Measurements from ENCODE around the gene FKBP5.

The FKBP5 gene

DNA sequence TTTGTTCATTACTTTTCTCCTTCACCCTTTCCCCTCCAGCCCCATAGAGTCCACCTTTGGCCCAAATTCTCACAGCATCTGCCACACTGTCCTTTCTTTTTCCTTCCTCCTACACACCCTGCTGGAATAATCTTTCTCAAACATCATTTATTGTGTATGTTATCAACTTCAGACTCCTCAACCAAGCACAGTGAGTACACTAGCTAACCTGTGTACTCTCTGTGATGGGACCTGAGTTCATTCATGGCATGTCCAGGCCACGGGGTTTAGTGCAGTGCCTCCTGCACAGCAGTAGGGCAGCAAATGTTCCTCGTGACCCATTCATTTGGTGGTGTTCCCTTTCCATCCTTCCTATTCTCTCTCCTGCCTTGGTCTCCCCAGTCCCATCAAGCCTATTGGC is 41.0 kb upstream of the FKBP5 start:
- Histone ChIP-seq H3K9me3 (ENCODE audit: low read length) (no peaks in the 10 kb centered on the region), H3K36me3 (ENCODE audit: insufficient read depth, low read length) (no peaks in the 10 kb centered on the region), H3K27me3 (ENCODE audit: insufficient read depth, low read length) (no peaks in the 10 kb centered on the region), H3F3A (ENCODE audit: insufficient read depth, low read length) (peaks cover 9% of the 10 kb centered on the region; the same call in 1 of the 2 replicates), H4K20me1 (ENCODE audit: insufficient read depth, low read length) (no peaks in the 10 kb centered on the region), H3K4me3 (ENCODE audit: low read depth, low read length, poor library complexity, severe bottlenecking) (no peak overlapping the region), H3K9ac (ENCODE audit: low read length) (peak overlapping the region; percentile 61), H3K79me2 (ENCODE audit: insufficient read depth, low read length) (no peaks in the 10 kb centered on the region), H3K27ac (ENCODE audit: low read depth, low read length, poor library complexity, severe bottlenecking) (peak overlapping the region; percentile 97), H3K9me2 (ENCODE audit: low read depth, low read length) (no peaks in the 10 kb centered on the region), H2AFZ (ENCODE audit: low read length) (no peak overlapping the region), H3K4me2 (ENCODE audit: low read length) (peak overlapping the region; percentile 68; the same call in 1 of the 2 replicates), H3K4me1 (ENCODE audit: insufficient read depth, low read length, severe bottlenecking) (peaks cover 78% of the 10 kb centered on the region)
- TF ChIP-seq EZH2 (IDR thresholded peaks at IDR 0.05; ENCODE audit: borderline replicate concordance, low read length) = no peak
- TF ChIP-seq, protein P1, sequence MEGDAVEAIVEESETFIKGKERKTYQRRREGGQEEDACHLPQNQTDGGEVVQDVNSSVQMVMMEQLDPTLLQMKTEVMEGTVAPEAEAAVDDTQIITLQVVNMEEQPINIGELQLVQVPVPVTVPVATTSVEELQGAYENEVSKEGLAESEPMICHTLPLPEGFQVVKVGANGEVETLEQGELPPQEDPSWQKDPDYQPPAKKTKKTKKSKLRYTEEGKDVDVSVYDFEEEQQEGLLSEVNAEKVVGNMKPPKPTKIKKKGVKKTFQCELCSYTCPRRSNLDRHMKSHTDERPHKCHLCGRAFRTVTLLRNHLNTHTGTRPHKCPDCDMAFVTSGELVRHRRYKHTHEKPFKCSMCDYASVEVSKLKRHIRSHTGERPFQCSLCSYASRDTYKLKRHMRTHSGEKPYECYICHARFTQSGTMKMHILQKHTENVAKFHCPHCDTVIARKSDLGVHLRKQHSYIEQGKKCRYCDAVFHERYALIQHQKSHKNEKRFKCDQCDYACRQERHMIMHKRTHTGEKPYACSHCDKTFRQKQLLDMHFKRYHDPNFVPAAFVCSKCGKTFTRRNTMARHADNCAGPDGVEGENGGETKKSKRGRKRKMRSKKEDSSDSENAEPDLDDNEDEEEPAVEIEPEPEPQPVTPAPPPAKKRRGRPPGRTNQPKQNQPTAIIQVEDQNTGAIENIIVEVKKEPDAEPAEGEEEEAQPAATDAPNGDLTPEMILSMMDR (IDR thresholded peaks at IDR 0.05; ENCODE audit: low read length) = no peak

GRCh38 chr6:35728683-35729678 is 40.3 kb upstream of the FKBP5 start:
- Histone ChIP-seq H3K79me2 (ENCODE audit: insufficient read depth, low read length) (no peaks in the 10 kb centered on the region), H3K9me2 (ENCODE audit: low read depth, low read length) (no peaks in the 10 kb centered on the region), H3F3A (ENCODE audit: insufficient read depth, low read length) (peaks cover 9% of the 10 kb centered on the region; the same call in 1 of the 2 replicates), H3K27me3 (ENCODE audit: insufficient read depth, low read length) (no peaks in the 10 kb centered on the region), H3K9me3 (ENCODE audit: low read length) (no peaks in the 10 kb centered on the region), H3K4me3 (ENCODE audit: low read depth, low read length, poor library complexity, severe bottlenecking) (peak overlapping the region; percentile 43), H3K4me1 (ENCODE audit: insufficient read depth, low read length, severe bottlenecking) (peaks cover 86% of the 10 kb centered on the region), H3K36me3 (ENCODE audit: insufficient read depth, low read length) (no peaks in the 10 kb centered on the region), H3K27ac (ENCODE audit: low read depth, low read length, poor library complexity, severe bottlenecking) (peak overlapping the region; percentile 97), H2AFZ (ENCODE audit: low read length) (no peak overlapping the region), H3K4me2 (ENCODE audit: low read length) (peak overlapping the region; percentile 68), H3K9ac (ENCODE audit: low read length) (peak overlapping the region; percentile 61), H4K20me1 (ENCODE audit: insufficient read depth, low read length) (no peaks in the 10 kb centered on the region)
- TF ChIP-seq, protein P1 (IDR thresholded peaks at IDR 0.05; ENCODE audit: low read length) = peak; percentile 55; the same call in 1 of the 2 replicates
- no peak for TF ChIP-seq EZH2 (IDR thresholded peaks at IDR 0.05; ENCODE audit: borderline replicate concordance, low read length)

GRCh38 chr6:35727935-35728682 is 39.4 kb upstream of the FKBP5 start:
- no peaks in the 10 kb centered on the region for H3K9me3 ChIP-seq (ENCODE audit: low read length)
- no peak overlapping the region for H2AFZ ChIP-seq (ENCODE audit: low read length)
- H3K4me3 ChIP-seq (ENCODE audit: low read depth, low read length, poor library complexity, severe bottlenecking) = peak overlapping the region; percentile 57
- peak overlapping the region; percentile 97 for H3K27ac ChIP-seq (ENCODE audit: low read depth, low read length, poor library complexity, severe bottlenecking)
- no peaks in the 10 kb centered on the region for H3K27me3 ChIP-seq (ENCODE audit: insufficient read depth, low read length)
- peaks cover 5% of the 10 kb centered on the region; the same call in 1 of the 2 replicates for H3F3A ChIP-seq (ENCODE audit: insufficient read depth, low read length)
- no peaks in the 10 kb centered on the region for H3K36me3 ChIP-seq (ENCODE audit: insufficient read depth, low read length)
- TF ChIP-seq EZH2 (IDR thresholded peaks at IDR 0.05; ENCODE audit: borderline replicate concordance, low read length) = no peak
- TF ChIP-seq, protein P1 (IDR thresholded peaks at IDR 0.05; ENCODE audit: low read length) = no peak
- H3K9ac ChIP-seq (ENCODE audit: low read length) = peak overlapping the region; percentile 76
- H4K20me1 ChIP-seq (ENCODE audit: insufficient read depth, low read length) = no peaks in the 10 kb centered on the region
- H3K9me2 ChIP-seq (ENCODE audit: low read depth, low read length) = no peaks in the 10 kb centered on the region
- H3K79me2 ChIP-seq (ENCODE audit: insufficient read depth, low read length) = no peaks in the 10 kb centered on the region
- peak overlapping the region; percentile 68 for H3K4me2 ChIP-seq (ENCODE audit: low read length)
- peaks cover 87% of the 10 kb centered on the region for H3K4me1 ChIP-seq (ENCODE audit: insufficient read depth, low read length, severe bottlenecking)

Measured in OCI-LY1 (cell line).